DOHH2 (cell line): ENCODE data around the gene APCDD1L.

Experiments used
- H3F3A ChIP-seq: fragments of 200-600 bp; sonication (generic), shearing (Covaris generic); 2 replicates; pipeline ENCODE4 v1.6.0; 2016; ENCODE audit warnings: antibody characterized with exemption, mild to moderate bottlenecking; ENCODE audit not compliant: control insufficient read depth, insufficient read depth
- H3K27ac ChIP-seq: fragments of 200-600 bp; sonication (generic); 2 replicates; pipeline ENCODE4 v1.5.1; 2014; ENCODE audit warnings: low read depth, mild to moderate bottlenecking, low read length, moderate library complexity
- H3K27me3 ChIP-seq: fragments of 200-600 bp; sonication (generic); 2 replicates; pipeline ENCODE4 v1.6.1; 2014; ENCODE audit warnings: mild to moderate bottlenecking, low read length, mixed read lengths; ENCODE audit not compliant: control insufficient read depth
- H3K36me3 ChIP-seq: fragments of 200-600 bp; sonication (generic); 2 replicates; pipeline ENCODE4 v1.6.1; 2014; ENCODE audit warnings: mild to moderate bottlenecking, low read length, moderate library complexity, mixed read lengths; ENCODE audit not compliant: control insufficient read depth
- H3K4me1 ChIP-seq: fragments of 200-600 bp; sonication (generic); 2 replicates; pipeline ENCODE4 v1.6.1; 2014; ENCODE audit warnings: mild to moderate bottlenecking, low read length, mixed read lengths; ENCODE audit not compliant: control insufficient read depth
- H3K4me2 ChIP-seq: fragments of 200-600 bp; sonication (generic); 2 replicates; pipeline ENCODE4 v1.6.0; 2014; ENCODE audit warnings: mild to moderate bottlenecking, low read length, moderate library complexity
- H3K4me3 ChIP-seq: fragments of 200-600 bp; sonication (generic); 2 replicates; pipeline ENCODE4 v1.5.1; 2014; ENCODE audit warnings: mild to moderate bottlenecking, low read length, mixed read lengths
- H3K79me2 ChIP-seq: fragments of 200-600 bp; sonication (generic); 2 replicates; pipeline ENCODE4 v1.6.1; 2014; ENCODE audit warnings: mild to moderate bottlenecking, low read length, mixed read lengths; ENCODE audit not compliant: control insufficient read depth
- H3K9me2 ChIP-seq: fragments of 200-600 bp; sonication (generic); replicated peaks from 2 replicates; pipeline ENCODE4 v1.6.1; 2014; ENCODE audit warnings: mild to moderate bottlenecking, low read length, mixed read lengths; ENCODE audit not compliant: control insufficient read depth
- H3K9me3 ChIP-seq: fragments of 200-600 bp; sonication (generic); 2 replicates; pipeline ENCODE4 v1.6.1; 2014; ENCODE audit warnings: antibody characterized with exemption, low read length, mixed read lengths; ENCODE audit not compliant: control insufficient read depth, insufficient read depth
- H4K20me1 ChIP-seq: fragments of 200-600 bp; sonication (generic); 2 replicates; pipeline ENCODE4 v1.6.0; 2014; ENCODE audit warnings: low read depth, mild to moderate bottlenecking, antibody characterized with exemption, low read length, moderate library complexity; ENCODE audit not compliant: control insufficient read depth, insufficient read depth
- EZH2phosphoT487 ChIP-seq: fragments of 200-600 bp; sonication (generic); IDR thresholded peaks from 2 replicates; pipeline ENCODE4 v1.6.1; 2017; ENCODE audit warnings: borderline replicate concordance, mild to moderate bottlenecking, antibody characterized with exemption, low read length, moderate library complexity, mixed read lengths
- TF ChIP-seq, protein P1 (sequence below): fragments of 200-600 bp; sonication (generic); IDR thresholded peaks from one replicate; pipeline ENCODE4 v1.5.1; 2014; ENCODE audit warnings: antibody characterized with exemption, mild to moderate bottlenecking, low read depth, low read length; ENCODE audit not compliant: poor library complexity, severe bottlenecking

APCDD1L gene

DNA sequence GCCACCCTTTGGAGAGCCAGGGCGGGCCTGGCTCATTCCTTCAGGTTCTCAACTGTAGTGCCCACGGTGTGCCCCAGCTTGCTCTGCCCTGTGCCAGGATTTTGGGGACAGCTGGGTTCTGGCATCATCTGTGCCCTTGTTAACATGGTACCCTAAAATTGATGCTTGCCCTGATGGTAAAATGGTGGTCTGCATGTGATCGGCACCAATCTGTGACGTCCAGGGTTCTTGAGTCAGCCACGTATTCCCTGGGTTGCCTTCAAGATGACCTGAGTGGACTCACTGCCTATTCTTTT, 31.2 kb upstream of the APCDD1L start:
- Histone ChIP-seq H3K36me3 (no peaks in the 10 kb centered on the region), H3K4me2 (no peak overlapping the region), H3K4me1 (no peaks in the 10 kb centered on the region), H3K4me3 (no peak overlapping the region), H3F3A (no peaks in the 10 kb centered on the region), H3K27me3 (no peaks in the 10 kb centered on the region), H3K79me2 (no peaks in the 10 kb centered on the region), H3K9me3 (no peaks in the 10 kb centered on the region), H4K20me1 (no peaks in the 10 kb centered on the region), H3K27ac (no peak overlapping the region), H3K9me2 (no peaks in the 10 kb centered on the region)
- TF ChIP-seq, protein P1, sequence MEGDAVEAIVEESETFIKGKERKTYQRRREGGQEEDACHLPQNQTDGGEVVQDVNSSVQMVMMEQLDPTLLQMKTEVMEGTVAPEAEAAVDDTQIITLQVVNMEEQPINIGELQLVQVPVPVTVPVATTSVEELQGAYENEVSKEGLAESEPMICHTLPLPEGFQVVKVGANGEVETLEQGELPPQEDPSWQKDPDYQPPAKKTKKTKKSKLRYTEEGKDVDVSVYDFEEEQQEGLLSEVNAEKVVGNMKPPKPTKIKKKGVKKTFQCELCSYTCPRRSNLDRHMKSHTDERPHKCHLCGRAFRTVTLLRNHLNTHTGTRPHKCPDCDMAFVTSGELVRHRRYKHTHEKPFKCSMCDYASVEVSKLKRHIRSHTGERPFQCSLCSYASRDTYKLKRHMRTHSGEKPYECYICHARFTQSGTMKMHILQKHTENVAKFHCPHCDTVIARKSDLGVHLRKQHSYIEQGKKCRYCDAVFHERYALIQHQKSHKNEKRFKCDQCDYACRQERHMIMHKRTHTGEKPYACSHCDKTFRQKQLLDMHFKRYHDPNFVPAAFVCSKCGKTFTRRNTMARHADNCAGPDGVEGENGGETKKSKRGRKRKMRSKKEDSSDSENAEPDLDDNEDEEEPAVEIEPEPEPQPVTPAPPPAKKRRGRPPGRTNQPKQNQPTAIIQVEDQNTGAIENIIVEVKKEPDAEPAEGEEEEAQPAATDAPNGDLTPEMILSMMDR: no peak

DNA sequence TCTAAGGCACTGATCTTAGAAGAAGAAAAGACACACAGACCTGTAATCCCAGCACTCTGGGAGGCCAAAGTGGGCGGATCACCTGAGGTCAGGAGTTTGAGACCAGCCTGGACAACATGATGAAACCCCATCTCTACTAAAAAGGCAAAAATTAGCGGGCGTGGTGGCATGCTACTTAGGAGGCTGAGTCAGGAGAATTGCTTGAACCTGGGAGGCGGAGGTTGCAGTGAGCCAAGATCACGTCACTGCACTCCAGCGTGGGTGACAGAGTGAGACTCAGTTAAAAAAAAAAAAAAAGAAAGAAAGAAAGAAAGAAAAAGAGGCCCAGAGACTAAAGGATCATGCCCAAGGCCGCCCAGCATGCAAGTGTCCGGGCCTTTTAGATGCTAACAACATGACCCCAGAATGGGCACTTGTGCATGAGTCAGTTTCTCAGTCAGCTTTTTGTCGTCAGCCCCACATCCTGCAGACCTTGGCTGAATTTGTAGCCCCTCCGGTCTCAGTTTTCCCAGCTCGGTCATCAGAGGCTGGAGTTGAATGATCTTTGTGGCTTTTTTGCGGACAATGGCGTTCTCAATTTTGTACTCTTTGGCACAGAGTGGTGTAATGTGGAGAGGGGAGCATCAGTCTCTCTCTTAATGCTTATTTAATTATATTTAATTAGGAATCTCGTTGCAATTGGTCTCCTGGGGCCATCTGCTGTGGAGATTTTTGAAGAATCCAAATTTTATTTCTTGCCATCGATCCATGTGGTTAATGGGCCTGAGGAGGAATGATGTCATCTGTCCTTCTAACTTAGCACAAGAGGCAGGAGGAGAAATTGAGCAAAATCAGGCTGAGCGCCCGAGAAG, 30.6 kb upstream of the APCDD1L start:
- H3K36me3 ChIP-seq: no peaks in the 10 kb centered on the region
- no peaks in the 10 kb centered on the region for H3K9me2 ChIP-seq
- H3K4me2 ChIP-seq: no peak overlapping the region
- H3K79me2 ChIP-seq: no peaks in the 10 kb centered on the region
- no peaks in the 10 kb centered on the region for H4K20me1 ChIP-seq
- TF ChIP-seq, protein P1: no peak
- no peak for TF ChIP-seq EZH2phosphoT487
- no peaks in the 10 kb centered on the region for H3F3A ChIP-seq
- H3K4me3 ChIP-seq: no peak overlapping the region
- H3K27me3 ChIP-seq: no peaks in the 10 kb centered on the region
- no peak overlapping the region for H3K27ac ChIP-seq
- H3K9me3 ChIP-seq: no peaks in the 10 kb centered on the region
- H3K4me1 ChIP-seq: no peaks in the 10 kb centered on the region

DNA sequence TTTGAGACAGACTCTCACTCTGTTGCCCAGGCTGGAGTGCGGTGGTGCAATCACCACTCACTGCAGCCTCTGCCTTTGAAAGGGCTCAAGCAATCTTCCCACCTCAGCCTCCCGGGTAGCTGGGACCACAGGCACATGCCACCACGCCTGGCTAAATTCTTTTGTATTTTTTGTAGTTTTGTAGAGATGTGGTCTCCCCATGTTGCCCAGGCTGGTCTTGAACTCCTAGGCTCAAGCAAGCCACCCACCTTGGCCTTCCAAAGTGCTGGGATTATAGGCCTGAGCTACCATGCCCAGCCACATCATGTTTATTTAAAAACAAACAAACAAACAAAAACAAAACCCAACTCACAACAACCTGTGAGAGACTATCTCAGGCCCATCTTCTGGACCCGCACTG, 29.7 kb upstream of the APCDD1L start:
- Histone ChIP-seq H3K4me3 (no peak overlapping the region), H3K27ac (no peak overlapping the region), H3K4me1 (no peaks in the 10 kb centered on the region), H4K20me1 (no peaks in the 10 kb centered on the region), H3K27me3 (no peaks in the 10 kb centered on the region), H3K36me3 (no peaks in the 10 kb centered on the region), H3K4me2 (no peak overlapping the region), H3F3A (no peaks in the 10 kb centered on the region), H3K79me2 (no peaks in the 10 kb centered on the region), H3K9me3 (no peaks in the 10 kb centered on the region), H3K9me2 (no peaks in the 10 kb centered on the region)
- TF ChIP-seq, protein P1: no peak
- no peak for TF ChIP-seq EZH2phosphoT487
